Epithelial cell of esophagus (primary cell): ENCODE results near the gene RPGRIP1L.
A peak's percentile ranks its signal among the peaks of the same experiment; 100 is the strongest.

Experiments
- DNase-seq: peaks from one replicate; pipeline ENCODE4 v3.0.0; 2010; ENCODE audit warnings: low read depth
- H3K4me3 ChIP-seq: 2 replicates; pipeline ENCODE4 v1.5.1; 2011; ENCODE audit warnings: mild to moderate bottlenecking, low read length, control low read depth
- TF ChIP-seq, protein P1 (sequence below): IDR thresholded peaks from 2 replicates; pipeline ENCODE4 v1.5.1; 2011; ENCODE audit warnings: low read depth, mild to moderate bottlenecking, low read length, control low read depth, inconsistent platforms; ENCODE audit not compliant: insufficient read depth; ENCODE audit errors: missing control alignments

RPGRIP1L gene

DNA sequence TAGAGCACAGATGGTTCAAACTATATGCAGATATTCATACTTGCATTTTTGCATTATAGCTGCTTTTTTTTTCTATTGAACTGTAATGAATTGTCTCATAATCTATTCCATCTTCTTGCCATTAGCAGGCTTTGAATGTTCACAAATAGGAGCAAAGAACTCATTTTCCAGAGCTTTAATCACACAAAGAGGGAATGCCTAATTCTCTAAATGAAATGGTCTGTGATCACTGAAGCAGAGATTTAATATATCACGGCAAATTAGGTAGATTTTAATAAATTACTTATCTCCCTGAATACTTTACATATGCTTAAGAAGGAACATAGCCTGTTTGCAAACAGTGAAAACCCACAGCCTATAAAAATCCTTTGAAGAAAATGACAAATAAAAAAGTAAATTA is 103.0 kb downstream of the RPGRIP1L start:
- no peak for DNase-seq
- H3K4me3 ChIP-seq, result no peak overlapping the region
- TF ChIP-seq, protein P1, sequence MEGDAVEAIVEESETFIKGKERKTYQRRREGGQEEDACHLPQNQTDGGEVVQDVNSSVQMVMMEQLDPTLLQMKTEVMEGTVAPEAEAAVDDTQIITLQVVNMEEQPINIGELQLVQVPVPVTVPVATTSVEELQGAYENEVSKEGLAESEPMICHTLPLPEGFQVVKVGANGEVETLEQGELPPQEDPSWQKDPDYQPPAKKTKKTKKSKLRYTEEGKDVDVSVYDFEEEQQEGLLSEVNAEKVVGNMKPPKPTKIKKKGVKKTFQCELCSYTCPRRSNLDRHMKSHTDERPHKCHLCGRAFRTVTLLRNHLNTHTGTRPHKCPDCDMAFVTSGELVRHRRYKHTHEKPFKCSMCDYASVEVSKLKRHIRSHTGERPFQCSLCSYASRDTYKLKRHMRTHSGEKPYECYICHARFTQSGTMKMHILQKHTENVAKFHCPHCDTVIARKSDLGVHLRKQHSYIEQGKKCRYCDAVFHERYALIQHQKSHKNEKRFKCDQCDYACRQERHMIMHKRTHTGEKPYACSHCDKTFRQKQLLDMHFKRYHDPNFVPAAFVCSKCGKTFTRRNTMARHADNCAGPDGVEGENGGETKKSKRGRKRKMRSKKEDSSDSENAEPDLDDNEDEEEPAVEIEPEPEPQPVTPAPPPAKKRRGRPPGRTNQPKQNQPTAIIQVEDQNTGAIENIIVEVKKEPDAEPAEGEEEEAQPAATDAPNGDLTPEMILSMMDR, result no peak

GRCh38 chr16:53600126-53600525 is 103.5 kb downstream of the RPGRIP1L start:
- H3K4me3 ChIP-seq, result no peak overlapping the region
- TF ChIP-seq, protein P1, result no peak
- DNase-seq, result no peak

- DNase-seq, result no peak
- H3K4me3 ChIP-seq, result no peak overlapping the region
- TF ChIP-seq, protein P1, result no peak
Measured at GRCh38 chr16:53599548-53599947, 104.1 kb downstream of the RPGRIP1L start.

GRCh38 chr16:53598511-53599275 is 105.0 kb downstream of the RPGRIP1L start:
- peak; percentile 20 for DNase-seq

GRCh38 chr16:53597776-53598175 is 105.9 kb downstream of the RPGRIP1L start:
- no peak for DNase-seq
- no peak overlapping the region for H3K4me3 ChIP-seq
- TF ChIP-seq, protein P1, result no peak

More at GRCh38 chr16:53598511-53599275, 105.0 kb downstream of the RPGRIP1L start:
- TF ChIP-seq, protein P1, result no peak
- H3K4me3 ChIP-seq, result no peak overlapping the region

- no peak overlapping the region for H3K4me3 ChIP-seq
- TF ChIP-seq, protein P1, result no peak
- no peak for DNase-seq
Measured at GRCh38 chr16:53588081-53588648, 115.5 kb downstream of the RPGRIP1L start.
